Stimulated activated CD8-positive, alpha-beta memory T cell treated with anti-CD3 and anti-CD28 coated beads, Interleukin-15, amount 100 ng/mL, for 4 hours (primary cell): ENCODE data around the gene TEDC1.

Experiments used
- DNase-seq, 2 donors: peaks; one replicate each; pipeline ENCODE4 v3.0.0-alpha.2; 2020; ENCODE audit warnings: low read depth in 2 of 2

Gene TEDC1

DNA sequence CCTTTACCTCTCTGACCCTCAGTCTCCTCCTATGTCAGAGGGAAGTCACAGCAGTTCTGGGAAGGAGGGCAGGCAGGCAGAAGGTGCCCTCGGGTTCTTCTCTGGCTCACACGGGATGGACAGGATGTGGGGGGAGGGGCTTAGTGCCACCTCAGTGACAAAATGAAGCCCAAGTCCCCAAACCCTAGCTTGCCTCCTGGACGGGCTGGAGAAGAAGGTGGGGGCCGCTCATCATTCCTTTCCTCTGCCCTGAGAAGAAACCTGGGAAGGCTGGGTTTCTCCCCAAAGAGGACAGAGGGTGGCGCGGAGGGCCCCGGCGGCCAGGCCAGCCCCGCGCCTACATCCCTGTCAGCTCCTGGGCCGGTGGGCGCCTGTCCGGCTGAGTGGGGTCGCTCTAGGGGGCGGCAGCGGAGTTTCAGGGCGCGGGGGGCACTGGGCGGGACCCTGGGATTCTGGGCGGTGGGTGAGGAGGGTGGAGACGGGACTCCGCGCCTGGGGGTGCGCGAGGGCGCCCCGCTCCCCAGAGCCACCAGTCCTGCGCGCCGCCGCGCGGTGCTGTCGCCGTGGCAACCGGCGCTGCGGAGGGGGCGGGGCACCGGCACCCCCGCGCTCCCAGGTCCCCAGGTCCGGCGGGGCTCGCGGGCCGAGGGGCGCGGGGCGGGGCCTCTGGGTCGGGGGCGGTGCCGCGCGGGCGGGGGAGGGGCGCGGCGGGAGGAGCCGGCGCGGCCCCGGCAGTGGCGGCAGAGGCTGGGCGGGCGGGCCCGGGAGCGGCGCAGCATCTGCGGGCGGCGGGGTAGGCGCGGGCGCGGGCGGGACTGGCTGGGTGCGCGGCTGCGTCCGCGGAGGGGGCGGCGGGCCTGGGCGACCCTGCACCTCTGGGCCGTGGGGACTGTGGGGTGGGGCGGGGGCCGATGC lies 35.1 kb downstream of the TEDC1 start, which contains the start of gene TMEM121:
Gene TMEM121 (plus strand): TSS at position 723 of the 915 bp plus-strand sequence. CDS start 2,252 bp downstream, outside the sequence.
- DNase-seq, result no peak

DNA sequence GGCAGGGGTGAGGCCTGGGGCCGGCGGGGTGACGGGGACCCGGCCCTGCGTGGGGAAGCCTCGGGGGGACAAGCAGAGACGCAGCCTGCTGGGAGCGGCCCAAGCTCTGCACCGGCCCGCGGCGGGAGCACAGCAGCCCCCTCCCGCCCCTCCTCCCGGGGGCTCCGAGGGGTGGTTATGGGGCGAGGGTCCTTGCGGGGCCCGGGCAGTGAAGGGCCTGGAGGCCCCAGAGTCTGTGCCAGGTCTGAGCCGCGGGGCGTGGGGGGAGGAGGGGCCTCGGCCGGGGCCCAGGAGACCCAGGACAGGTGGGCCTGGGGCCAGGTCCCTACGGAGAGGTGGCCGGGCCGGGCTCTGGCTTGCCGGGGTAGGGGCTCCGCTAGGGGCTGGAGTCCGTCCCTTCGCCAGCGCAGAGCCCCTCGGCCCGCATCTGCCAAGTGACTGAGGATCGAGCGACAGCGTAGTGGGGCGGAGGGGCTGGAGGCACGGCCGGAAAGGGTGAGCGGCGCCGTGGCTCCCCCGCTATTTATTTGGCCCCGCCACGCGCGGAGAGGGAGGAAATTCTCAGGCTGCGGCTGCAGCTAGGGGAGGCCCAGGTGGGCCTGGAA lies 35.8 kb downstream of the TEDC1 start:
- no peak for DNase-seq

DNA sequence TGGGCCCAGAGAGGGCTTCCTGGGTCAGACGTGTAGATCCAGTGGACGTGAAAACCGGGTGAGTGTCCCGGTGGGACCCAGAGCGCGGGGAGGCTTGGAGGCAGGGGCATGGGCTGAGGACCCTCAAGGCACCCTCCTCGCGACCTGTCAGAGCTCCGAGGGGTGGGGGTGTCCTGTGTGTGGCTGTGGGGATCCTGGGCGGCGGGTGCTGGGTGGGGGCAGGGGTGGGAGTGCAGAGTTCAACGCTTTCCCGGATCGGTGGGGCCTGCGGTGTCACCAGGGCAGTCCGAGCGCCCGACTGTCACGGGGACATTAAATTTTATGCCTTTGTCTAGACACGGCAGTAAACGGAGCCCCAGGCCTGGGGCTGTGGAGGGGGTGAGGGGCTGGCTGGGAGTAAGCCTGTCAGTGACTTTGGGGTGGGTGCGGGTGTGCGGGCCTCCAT lies 36.4 kb downstream of the TEDC1 start:
- DNase-seq, result no peak

DNA sequence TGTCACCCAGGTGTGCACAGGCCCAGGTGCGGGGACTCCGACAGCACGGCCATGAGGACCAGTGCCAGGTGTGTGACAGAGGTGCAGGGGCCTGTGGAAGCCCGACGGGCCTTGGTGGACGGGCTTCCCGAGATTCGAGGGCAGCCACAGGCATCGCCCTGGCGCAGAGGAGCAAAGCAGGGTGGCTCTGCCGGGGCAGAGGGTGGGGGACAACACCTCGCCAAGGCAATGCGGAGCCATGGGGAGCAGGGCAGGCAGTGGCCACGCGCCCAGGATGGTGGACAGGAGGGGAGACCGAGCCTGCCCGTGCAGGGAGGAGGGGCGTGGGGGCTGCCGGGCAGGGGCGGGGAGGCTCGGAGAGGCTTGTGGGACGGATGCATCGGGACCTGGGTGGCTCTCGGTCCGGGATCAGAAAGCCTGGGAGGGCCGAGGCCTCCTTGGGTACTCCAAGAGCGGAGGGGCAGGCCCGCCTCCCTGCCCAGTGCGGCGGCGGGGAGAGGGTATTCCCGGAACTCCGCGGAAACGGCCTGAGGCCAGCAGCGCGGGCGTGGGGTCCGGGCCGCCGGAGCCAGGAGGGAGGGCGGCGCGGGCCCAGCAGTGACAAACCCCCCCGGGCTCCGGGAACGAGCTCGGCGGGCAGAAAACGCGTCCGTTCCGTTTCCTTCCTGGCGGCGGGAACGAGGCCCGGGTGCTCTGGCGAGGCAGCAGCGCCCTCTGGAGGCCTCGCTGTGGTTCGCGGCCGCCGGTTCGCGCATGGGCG lies 37.0 kb downstream of the TEDC1 start:
- peak; percentile 39 to 59 for DNase-seq

DNA sequence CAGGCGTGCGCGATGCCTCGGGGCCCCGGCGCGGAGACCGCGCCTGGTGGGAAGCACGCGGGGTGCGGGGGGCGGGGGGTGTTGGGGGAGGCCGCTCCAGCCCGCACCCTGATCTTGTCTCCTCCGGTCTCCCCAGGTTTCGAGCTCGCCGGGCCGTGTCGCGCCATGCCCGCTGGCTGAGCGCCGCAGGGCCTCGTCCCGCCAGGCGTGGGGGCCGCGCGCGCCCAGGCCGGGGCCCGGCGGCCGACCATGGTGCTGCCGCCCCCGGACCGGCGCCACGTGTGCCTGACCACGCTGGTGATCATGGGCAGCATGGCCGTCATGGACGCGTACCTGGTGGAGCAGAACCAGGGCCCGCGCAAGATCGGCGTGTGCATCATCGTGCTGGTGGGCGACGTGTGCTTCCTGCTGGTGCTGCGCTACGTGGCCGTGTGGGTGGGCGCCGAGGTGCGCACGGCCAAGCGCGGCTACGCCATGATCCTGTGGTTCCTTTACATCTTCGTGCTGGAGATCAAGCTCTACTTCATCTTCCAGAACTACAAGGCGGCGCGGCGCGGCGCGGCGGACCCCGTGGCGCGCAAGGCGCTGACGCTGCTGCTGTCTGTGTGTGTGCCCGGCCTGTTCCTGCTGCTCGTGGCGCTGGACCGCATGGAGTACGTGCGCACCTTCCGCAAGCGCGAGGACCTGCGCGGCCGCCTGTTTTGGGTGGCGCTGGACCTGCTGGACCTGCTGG lies 37.7 kb downstream of the TEDC1 start:
- peak; percentile 52 to 55 for DNase-seq

DNA sequence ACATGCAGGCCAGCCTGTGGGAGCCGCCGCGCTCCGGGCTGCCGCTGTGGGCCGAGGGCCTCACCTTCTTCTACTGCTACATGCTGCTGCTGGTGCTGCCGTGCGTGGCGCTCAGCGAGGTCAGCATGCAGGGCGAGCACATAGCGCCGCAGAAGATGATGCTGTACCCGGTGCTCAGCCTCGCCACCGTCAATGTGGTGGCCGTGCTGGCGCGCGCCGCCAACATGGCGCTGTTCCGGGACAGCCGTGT lies 38.2 kb downstream of the TEDC1 start:
- no peak for DNase-seq

DNA sequence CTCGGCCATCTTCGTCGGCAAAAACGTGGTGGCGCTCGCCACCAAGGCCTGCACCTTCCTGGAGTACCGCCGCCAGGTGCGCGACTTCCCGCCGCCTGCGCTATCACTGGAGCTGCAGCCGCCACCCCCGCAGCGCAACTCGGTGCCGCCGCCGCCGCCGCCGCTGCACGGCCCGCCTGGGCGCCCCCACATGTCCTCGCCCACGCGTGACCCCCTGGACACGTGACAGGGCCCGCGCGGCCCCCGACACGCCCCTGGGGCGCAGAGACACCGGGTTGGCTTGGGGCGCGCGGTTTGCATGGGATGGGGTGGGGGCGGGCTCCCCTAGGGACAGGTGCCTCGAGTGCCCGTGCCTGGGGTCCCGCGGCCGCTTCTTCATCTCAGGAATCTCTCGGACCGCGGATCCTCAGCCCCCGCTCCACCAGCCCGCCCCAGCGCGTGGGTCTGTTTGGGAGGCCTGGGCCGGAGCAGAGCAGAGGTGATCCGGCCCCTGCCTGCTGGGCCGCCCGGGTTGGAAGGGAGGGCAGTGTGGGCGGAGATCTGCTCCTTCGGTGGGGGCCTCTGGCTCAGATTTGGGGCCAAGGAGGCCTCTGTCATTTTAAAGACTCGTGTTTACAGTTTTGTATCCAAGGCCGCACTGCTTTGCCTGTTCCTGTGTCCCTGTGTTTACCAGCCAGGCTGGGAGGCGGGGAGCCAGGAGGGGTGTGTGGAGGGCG lies 38.7 kb downstream of the TEDC1 start:
- peak in 1 of 2 donors; percentile 24 for DNase-seq

DNA sequence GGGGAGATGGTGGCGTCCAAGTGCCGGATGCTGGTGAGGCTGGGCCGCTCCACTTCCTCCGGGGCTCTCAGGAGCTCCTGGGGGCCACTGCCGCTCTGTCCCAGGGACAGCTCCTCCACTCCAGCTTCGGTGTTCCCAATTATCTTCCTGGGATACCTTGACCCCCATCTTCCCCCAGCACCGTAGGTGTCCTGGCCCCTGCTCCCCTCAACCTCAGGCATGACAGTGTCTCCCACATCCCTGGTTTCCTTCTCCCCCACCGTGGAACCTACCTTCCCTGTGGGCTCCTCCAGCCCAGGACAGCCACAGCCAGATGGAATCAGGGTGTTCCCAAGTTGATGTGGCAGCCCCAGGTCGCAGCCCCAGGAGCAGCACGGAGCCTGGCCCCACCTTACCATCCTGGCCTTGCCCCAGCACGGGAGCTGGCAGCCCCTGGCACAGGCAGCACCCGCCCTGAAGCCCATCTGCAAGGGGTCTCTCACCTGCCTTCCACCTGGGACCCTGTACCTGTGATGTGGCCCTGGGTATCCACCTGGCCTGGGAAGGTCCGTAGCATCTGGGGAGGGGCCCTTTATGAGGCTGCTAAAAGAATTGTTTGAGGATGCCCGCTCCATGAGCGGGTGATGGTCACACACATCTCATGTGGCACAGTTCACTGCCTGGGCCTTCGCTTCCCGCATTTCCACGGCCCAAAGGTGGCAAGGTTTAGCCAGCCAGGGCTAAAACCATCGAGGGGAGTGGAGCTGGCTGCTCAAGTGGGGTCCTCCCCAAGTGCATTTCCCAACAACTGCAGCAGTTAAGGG lies 39.4 kb downstream of the TEDC1 start:
- no peak for DNase-seq

DNA sequence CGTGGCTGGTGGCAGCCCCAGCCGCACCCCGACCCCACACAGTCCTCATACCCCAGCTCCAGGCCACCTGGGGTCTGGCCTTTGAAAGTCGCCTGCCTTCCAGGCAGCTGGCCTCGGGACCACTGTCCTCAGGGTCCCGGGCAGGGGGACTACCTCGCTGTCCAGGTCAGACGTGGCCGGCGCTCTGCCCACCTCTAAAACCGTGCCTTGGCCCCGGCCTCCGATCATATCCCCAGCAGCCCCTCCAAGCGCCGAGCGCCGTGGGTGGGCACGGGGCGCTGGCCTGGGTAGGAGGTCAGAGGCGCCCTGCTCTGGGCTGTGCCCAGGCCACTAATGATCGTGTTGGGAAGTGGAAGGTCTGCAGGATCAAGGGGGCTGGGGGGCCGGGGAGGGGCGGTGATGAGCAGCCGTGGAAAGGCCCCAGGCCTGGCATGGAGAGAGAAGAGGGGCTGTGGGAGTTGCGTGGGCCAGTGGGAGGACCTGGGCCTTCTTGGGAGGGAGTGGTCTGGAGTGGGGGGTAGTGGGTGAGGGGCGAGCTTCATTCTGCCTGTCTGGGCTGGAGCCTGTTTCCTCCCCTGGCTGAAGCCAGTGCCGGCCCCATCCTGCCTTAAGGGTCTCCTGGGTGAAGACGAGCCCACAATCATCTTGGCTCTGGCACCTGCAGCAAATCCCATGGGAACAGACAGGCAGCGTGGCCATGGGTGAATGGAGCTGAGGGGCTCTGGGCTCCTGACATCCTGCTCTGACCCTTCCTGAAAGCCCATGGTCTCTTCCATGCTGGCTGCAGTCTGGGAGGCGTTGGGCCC lies 40.2 kb downstream of the TEDC1 start:
- no peak for DNase-seq

DNA sequence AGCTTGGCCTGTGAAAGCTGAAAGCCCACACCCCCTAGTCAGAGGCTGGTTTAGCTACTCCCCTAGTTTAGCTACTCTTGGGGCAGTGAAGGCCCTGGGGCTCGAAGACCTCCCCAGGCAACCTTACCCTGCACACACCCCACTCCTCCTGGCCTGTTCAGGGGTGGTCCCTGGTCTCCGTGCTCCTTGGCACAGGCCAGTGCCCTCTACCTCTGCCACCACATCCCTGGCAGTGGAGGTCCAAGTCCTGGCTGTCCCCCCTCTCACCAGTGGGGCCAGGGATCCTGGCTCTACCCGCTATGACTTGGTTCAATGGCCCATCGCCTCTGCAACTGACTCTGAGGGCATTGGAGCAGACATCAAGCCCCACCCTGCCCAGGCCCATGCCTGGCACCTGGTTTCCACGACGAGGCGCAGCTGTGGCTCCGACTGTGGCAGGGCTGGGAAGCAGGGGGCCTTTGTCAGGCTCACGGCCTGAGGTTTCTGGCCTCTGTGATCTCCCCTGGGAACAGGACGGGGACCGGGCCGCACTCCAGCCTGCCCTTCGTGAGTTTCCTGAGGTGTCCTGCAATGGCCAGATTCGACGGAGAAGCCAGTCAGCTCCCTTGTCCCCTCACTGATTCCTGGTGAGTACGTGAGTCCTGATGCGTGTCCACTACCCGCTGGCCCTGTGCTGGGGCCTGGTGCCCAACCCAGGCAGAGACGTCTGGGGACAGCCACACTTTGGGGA lies 41.0 kb downstream of the TEDC1 start:
- no peak for DNase-seq

DNA sequence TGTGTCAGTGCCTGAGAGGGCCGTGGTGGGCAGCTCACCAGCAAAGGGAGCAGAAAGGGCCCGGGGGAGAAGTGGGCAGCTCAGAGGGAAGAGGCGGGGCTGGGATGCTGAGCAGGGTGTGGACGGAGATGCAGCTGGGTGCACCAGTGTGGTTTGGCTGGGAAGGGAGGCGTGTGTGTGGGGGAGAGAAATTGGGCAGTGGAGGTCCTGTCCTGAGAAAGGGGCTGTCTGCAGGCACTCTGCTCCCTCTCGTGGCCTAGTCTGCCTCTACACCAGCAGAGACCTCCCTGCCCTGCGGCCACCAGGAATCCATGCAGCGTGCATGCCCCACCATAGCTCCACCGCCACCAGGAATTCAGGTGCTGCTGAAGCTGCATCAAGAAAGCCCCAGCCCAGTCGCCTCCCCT lies 41.7 kb downstream of the TEDC1 start:
- DNase-seq, result no peak

DNA sequence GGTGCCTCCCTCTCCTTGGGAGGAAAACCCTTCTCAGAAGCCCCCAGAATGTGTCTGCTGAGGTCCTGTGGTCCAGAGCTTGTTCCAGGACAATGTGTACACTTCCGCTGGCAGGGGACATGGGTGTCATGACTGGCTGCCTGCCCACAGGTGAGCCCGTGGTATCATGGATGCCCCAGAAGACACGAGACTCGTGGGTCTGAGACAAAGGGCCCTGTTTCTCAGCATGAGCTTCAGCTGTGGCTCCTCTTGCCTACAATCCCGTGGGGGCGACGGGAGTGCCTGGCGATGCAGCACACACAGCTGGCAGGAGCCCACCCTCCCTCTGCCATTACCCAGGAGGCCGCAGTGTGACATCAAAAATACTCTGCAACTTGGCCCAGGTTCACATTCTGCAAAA lies 42.3 kb downstream of the TEDC1 start:
- DNase-seq, result no peak

DNA sequence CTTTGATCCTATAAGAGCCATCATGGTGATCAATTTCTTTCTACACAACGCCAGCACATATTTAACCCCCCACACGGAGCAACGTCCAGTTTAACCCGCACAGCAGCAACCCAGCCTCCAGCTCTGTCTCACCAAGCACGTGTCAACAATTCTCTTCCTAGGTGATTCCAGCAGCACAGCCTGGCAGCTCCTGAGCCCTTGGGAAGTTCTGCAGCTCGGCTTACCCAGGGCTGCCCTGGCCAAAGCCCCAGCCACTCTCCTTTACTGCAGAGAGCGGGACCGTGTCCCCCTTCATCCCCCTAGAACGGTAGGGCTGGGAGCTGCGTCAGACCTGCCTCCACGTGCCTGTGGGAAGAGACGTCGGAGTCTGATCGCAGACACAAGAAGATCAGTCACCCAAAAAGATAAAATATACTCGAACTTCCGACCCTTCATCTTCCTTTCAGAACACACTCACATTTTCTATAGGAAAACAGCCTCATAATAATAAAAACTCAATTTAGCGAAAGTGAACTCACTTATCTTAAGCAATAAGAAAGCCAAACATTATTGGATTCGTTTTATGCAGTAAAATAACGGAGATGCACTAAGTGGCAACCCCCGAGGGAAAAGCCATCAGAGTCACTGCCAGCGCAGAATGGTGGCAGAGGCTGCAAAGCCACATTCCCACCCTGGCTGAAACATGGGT lies 42.9 kb downstream of the TEDC1 start:
- no peak for DNase-seq

DNA sequence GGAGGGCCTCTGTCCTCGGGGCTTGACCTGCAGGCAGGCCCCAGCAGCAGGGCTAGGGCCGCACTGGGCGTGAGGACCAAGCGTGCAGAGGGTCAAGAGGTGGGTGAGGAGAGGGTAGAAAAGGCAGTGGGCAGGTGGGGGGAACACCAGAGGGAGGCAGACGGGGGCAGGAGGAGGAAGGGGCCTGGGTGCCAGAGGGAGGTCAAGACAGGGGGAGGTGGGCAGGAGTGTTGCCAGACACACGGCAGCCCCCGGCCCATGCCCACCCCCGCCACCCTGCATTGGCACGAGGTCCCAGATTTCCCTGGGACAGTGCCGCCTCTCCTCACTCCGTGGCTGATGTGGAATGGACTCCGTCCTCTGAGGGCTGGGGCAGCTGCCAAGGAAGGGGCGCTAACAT lies 43.5 kb downstream of the TEDC1 start:
- no peak for DNase-seq

DNA sequence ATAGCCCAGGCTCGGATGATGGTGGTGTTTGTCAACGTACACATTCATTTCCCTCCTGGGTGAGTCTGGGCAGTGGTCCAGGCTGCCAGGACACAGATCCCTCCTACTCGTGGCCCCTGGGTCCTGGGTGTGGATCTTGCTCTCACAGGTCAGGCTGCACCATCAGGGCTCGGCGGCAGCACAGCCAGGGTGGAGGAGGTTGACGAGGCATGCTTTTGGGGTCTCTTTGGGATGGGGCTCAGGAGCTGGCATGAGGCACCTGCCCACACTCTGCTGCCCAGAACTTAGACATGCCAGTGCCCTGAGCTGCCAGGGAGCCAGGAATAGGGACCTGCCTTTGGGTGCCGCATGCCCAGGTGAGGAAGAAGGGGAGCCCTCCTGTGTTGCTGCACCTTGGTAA lies 45.0 kb downstream of the TEDC1 start:
- DNase-seq, result no peak

DNA sequence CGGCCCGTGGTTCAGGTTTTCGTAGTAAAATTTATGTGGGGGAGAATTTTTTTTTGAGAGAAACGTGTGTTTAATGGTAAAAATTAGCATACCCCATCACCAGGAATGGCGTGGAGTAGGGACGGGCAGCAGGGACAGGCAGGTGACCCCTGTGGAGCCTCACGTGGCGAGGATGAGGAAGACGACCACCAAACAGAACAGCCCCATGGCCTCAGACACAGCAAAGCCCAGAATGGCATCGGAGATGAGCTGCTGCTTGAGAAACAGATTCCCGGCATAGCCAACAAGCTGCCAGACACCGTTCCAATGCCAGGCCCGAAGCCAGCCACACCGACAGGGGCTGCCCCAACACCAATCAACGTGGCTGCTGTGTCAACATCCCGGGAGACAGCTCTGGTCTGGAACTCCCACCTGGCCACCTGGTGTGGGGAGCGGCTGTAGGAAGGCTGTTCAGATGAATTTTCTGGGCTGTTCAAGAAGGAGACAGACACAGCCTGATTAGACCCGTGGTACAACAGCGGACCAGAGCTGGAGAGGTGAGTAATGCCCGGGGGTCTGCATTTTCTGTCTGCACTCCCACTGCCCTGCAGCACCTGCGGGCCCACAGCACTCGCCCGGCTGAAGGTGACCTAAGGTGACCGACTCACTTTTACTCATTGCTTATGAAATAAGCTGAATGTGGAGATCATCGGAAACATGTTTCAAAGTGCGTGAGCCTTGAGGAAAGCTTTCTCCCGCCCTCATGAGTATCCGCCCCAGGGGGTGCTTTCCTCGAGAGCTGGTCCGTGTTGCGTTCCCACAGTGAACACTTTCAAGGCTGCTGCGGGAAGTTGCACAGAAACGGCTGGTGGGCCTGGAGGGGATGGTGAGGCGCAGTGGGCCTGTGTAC lies 45.9 kb downstream of the TEDC1 start:
- DNase-seq, result no peak
